Stimulated activated CD4-positive, alpha-beta T cell treated with anti-CD3 and anti-CD28 coated beads, Interleukin-4, amount 100 ng/mL, for 24 hours (primary cell): Measurements from ENCODE around the gene EXOC3.
"Not testable (repeated sequence)": the region's sequence is repeated elsewhere in the genome, so short reads cannot be mapped to it uniquely, and the experiment has no call there.

Experiments used
- DNase-seq: peaks from one replicate; pipeline ENCODE4 v3.0.0-alpha.2; 2020

The EXOC3 gene

DNA sequence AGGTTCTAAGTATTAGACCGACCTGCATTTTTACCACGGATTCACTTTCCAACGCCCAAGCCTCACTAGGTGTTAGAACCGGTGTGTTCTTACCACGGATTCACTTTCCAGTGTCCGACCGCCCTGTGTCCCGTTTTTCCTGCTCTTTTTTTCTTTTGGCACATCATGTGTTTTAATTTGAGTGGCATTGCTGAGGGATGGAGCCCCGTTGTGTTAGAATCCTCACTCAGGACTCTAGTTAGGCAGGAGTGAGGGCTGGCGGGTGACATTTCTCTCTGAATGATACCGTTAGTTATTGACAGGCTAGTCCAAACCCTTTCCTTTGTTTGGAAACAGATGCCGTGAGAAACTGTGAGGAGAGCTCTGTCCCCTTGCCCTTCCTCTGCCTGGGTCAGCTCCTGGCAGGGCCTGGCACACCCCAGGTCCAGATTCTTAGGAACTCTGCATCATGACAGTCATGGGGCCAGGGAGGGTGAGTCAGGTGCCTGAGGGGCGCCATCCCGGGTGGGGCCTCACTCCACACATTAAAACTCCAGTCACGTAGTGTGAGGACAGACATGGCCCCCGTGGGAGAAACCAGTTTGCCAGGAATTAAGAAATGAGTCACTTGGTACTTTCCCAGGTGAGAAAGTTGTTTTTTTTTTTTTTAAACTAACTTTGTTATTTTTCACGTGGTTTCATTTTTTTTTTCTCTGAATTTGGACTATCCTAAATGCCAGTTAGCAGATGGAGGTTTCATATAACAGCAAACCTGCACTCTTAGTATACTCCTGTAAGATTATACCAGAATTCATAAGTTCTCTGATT, 15.8 kb downstream of the EXOC3 start:
- peak; percentile 83 for DNase-seq

DNA sequence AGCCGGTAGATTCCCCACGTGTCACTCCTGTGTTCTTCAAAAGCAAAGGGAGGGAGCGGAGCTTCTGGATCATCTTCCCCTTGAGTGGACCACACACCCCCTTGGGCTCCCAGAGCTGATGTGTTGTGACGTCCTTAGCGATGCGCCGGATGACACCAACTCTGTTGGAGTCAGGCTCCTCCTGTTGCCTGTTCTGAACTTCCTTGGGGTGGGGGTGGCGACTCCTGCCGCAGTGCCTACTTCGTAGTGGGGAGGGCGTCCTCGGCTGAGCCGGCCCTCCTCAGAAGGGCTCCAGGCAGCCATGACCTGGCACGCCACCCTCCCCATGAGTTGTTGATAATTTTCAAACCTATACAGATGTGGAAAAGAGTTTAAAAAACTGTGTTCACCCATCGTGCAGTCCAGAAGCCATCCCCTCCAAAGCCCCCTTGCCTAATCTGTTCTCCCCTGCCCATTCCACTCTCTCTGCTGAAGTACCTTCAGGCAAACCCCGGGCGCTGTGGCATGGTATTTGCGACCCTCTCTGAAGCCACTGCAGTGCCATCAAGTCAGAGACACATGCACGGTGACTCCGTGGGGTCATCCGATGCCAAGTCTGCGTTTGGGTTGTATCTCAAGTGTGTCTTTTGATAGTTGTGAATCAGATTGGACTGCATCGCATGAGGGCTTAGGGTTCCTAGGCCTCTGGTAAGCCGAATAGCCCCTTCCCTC, 16.7 kb downstream of the EXOC3 start:
- DNase-seq: no peak

DNA sequence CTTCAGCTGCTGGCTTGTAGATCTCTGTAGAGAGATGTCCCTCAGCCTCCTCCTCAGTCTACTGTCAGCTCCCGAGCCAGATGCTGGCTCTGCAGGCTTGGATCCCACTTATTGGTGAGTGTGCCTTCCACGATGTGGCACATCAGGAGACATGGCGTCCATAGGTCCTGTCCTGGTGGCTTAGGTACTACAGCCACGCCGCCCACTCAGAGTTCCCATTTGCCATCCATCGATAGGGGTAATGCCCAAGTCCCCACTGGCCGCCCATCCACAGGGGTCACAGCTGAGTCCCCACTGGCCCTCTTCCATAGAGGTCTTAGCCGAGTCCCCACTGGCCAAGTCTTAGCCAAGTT, 17.3 kb downstream of the EXOC3 start:
- DNase-seq: no peak

DNA sequence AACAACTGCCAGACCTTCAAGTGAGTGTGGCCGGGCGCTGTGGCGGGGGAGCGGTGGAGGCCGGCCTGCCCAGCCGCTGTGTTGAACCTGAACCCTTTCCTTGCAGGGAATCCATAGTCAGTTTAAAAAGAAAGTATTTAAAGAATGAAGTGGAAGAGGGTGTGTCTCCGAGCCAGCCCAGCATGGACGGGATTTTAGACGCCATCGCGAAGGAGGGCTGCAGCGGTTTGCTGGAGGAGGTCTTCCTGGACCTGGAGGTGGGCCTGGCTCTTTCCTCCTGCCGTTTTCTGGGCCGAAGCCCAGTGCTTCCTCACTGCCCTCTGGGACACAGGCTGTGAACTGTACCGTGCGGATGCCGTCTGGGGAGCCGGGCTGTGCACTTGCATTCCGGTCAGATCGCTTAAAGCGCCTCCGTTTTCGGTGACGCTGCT, 19.1 kb downstream of the EXOC3 start:
- no peak for DNase-seq

DNA sequence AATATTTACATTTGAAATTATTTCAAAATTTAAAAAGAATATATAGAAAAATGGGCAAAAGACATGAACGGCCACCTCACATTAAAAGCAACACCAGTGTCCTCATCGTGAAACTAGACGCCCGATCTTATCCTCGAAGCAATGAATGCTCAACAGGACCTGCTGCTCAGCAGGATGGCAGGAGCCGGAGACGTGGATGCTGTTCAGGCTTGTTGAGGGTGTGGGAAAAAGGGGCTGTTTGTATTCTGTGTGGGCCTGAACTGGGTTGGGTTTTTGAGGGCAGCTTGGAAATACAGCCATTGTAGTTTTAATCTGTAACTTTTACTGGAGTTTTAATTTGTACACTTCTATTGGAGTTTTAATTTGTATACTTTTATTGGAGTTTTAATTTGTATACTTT, 20.3 kb downstream of the EXOC3 start:
- DNase-seq: no peak

DNA sequence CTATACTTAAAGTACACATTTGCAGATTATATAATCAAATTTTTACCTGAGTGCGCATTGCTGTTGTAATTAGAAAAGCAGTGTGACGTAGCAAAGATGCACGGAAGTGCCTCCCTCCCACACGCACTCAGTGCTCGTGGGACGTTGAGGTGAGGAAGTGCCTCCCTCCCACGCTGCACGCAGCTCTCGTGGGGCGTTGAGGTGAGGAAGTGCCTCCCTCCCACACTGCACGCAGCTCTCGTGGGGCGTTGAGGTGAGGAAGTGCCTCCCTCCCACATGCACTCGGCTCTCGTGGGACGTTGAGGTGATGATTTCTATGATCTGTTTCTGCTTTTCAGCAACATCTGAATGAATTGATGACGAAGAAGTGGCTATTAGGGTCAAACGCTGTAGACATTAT, 21.0 kb downstream of the EXOC3 start:
- DNase-seq: peak; percentile 81

DNA sequence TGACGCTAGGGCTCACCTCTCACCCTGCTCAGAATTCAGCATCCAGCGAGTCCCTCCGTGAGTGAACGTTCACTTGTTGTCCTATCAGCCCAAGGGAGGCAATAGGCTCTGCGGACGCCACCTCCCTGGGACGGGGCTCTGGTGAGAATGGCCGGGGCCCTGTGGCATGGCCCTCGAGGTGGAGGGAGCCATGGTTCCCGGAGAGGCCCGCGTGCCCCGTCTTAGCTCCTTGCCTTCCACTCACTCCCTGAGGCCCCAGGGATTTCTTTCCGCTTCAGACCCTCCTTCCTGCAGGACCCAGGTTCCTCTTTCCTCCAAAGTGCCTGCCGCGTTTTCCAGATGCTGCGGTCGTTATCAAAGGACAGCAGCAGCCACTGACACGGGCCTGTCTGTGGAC, 21.5 kb downstream of the EXOC3 start:
- DNase-seq: no peak

DNA sequence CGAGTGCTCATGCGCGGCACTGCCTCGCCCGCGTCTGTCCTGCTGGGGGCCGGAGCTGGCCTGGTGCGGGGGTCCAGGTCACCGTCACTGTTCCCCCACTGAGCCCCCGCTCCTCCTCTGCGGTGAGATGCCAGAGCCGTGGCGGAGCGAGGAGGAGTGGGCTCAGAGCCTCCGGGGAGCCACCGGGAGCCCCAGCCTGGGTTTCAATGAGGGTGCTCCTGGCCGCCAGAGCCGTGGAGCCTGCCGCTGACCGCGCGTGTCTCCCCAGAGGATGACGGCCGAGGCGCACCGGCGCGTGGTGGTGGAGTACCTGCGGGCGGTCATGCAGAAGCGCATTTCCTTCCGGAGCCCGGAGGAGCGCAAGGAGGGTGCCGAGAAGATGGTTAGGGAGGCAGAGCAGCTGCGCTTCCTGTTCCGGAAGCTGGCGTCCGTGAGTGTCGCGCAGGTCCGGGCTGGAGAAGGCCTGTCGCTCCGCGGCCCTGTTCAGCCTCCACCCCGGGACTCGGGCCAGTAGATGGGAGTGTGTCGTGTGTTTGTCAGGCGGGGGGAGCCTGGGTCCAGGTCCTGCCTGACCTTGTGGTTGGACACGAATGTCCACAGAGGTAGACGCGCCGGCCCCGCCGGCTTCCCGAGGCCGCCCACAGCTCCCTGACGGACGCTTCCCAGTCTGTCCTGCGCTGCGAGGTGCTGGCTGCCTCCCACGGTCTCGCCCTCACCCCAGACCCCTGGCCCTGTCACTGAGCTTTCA, 22.0 kb downstream of the EXOC3 start:
- DNase-seq: no peak

DNA sequence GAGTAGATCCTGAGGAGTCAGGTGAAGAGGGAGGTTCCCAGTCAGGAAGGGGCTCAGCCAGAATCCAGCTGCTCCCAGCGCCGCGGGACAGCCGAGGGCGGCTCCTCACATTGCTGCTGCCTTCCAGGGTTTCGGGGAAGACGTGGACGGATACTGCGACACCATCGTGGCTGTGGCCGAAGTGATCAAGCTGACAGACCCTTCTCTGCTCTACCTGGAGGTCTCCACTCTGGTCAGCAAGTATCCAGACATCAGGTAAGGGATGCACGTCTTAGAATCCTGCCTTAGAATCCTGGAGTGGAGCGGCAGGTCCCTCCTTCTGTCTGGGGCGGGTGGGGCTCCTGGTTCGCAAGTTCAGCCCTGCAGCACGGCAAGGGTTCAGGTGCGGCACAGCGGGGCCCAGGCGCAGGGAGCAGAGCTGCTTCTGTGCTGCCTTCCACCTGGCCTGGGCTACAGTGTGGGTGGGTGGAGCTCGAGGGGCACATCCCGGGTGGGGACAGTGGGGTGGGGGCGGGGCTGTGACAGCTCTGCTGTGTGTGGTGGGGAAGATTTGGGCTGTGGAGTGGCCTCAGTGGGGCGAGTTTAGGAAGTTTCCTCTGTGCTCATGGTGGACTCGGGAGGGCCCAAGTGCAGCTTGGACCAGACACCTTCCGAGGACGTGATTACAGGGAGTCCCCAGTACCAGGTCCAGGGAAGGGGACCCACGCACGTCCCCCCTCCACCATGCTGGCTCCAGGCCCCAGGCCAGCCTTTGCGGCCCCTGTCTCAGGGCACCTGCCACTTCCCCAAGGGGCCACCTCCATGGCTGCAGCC, 22.8 kb downstream of the EXOC3 start:
- no peak for DNase-seq

DNA sequence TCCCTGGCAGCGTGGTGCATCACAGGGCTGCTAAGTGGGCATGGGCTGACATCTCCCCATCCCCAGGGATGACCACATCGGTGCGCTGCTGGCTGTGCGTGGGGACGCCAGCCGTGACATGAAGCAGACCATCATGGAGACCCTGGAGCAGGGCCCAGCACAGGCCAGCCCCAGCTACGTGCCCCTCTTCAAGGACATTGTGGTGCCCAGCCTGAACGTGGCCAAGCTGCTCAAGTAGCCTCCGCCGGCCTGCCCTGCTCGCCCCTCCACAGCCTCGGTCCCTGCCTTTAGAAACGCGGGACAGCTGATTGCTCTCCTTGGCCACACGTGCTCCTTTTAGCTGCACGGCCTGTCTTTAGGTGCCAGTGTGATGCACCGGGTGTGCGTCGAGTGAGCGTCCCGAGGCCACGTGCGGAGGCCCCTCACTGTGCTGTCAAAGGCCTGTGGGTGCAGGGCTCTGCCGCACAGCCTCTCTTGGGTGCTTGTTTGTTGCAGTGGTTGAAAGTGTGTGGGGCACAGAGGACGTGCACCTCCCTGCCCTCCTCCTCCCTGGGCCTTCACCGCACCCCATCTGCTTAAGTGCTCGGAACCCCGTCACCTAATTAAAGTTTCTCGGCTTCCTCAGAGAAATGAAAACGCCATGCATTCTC, 23.8 kb downstream of the EXOC3 start:
- DNase-seq: no peak

DNA sequence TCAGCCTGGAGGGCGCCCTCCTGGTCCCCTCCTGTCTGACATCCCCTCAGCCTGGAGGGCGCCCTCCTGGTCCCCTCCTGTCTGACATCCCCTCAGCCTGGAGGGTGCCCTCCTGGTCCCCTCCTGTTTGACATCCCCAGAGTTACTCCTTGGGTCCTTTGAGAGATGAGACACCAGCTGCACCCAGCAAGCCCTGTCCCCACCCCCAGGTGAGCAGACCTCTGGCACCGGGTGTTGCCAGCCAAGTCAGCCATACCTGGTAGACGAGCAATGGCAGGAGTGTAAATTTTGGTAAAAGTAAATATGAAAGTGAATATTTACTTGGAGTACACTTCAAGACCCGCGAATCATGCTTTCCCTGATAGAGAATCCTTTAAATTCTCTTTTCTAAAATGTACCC, 25.4 kb downstream of the EXOC3 start:
- DNase-seq: no peak

DNA sequence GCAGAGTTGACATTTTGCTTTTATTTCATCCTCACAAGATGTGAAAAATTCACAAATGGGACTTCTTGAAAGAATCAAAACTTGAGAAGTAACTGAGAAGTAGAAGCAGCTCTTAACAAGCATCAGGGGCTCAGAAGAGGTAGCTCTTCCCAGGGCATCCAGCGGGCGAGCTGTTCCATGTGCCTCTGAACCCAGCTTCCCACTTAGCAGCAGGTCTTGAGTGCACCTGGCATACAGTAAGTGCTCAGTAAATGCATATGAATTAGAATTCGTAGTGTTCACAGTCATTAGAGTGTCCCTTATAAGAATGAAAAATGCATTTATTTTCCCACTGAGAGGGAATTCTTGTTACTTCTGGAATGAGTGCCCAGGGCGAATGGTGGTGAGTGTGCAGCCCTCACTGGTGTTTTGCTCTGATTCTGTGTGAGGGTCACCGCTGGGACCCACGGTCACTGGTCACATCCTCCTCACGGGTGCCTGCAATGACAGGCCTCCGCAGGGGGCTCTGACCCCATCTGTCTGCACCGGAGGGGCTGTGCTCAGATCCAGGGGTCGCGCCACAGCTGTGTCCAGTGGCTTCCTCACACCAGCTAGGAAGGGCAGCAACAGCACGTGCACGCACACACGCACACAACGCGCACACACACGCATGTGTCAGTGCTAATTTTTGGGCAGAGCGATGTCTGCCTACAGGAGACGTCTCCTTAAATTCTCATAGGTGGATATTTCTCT, 26.9 kb downstream of the EXOC3 start:
- no peak for DNase-seq

DNA sequence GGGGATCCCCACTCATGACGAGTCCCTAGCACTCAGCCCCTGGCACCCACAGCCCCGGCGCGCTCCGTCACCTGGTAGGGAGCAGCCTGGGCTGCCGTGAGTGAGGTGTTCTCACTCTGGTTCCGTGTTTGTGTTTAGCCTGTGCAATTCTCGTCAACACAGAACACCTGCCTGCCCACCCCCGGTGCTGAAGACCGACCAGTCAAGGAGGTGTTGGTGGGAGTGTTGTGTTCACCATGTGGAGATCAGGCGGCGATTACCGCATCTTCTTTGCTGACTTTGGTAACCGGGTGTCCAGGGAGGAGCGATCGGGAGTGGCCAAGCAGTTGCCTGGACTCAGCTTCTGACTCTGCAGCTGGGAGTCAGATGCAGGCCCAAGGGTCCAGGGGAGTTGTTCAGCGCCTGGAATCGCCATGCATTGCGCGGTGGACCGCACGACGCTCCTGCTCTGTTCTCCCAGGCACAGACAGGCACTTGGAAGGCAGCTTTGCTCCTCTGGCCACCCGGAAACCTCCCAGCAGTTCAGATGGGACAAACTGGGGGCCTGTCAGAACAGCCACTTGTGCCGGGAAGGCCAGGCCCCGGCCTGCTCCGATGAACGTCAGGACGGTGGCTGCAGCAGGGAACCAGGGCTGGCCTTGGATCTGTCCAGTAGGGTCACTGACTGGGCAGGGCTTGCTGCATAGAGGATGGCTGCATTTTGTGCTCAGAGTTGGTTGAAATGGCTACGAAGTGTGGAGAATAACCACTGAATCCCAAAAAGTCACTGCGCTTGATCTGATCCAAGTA, 28.2 kb downstream of the EXOC3 start:
- DNase-seq: no peak

DNA sequence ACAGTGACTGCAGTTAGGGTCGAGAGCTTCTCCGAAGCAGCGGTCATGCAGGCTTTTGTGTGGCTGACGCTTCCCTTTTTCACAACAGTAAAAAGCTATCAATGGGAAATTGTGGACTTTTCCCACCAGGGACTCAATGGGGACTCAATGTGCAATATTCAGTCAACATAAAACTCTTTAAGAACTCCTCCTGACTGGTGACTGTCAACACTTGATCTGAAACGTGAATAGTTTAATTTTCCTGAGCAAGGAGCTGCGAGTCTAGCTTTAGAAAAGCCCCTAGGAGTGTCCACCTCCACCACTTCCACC, 28.7 kb downstream of the EXOC3 start:
- DNase-seq: no peak

DNA sequence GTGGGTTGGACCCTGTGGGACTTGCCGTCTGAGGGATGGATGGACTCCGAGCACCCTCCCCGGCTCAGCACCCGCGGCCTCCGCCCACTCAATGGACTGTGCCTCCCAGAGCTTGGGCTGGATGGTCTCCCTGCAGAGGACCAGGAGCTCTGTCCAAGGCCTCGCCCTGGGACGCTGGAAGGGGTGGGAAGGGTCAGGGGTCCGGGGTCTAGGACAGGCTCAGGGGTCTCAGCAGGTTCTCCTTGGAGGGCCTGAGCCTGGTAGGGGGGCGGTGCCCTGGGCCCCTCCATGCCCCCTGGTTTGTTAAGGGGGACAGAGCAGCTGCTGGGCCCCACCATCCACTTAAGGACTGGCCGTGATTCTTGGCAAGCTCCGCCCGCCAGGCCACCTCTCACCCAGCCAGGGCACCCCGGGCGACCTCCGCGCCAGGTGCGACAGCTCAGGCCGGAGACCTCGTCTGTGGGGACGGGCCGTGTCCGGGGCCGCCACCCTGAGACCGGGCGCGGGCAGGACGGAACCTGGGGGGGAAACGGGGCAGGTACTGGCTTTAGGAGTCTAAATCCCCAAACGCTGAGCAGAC, 29.2 kb downstream of the EXOC3 start:
- peak; percentile 21 for DNase-seq

DNA sequence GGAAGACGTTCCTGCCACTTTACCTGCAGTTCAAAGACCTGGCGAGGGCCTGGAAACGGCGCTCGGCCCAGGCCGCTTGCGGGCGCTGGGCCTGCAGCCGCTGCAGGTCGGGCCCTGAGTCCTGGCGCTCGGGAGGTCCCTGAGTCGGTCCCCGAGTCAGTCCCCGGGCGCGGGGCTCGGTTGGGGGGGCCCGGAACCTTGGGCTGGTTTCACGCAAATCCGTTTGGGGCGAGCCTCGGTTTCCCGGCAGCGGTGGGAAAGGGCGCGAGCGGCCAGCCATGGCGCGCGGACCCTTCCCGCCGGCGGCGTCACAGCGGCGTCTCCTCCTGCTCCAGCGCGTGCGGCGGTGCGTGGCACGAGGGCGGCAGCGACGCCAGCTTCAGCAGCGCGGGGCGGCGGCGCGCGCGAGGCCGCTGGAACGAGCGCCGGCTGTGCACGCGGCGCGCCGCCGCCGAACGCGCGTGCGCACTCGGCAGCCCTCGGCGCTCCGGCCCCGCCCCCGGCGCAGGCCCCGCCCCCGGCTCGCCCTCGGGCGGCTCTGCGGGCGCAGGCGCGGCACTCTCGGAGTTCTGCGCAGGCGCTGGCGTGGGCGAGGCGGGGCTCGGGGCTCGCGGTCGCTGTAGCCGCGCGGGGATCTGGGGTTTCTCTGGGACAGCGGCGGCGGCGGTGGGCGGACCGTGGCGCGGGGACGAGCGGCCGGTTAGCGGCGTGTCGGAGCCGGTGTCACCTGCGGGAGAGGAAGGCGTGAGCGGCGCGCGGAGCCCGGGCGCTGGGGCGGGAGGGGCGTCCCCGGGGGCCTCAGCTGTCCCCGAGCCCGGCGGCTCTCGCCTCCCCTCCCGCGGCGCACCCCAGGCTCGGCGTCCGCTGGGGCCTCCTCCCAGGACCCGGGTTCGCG, 29.9 kb downstream of the EXOC3 start:
- DNase-seq: peak; percentile 89

DNA sequence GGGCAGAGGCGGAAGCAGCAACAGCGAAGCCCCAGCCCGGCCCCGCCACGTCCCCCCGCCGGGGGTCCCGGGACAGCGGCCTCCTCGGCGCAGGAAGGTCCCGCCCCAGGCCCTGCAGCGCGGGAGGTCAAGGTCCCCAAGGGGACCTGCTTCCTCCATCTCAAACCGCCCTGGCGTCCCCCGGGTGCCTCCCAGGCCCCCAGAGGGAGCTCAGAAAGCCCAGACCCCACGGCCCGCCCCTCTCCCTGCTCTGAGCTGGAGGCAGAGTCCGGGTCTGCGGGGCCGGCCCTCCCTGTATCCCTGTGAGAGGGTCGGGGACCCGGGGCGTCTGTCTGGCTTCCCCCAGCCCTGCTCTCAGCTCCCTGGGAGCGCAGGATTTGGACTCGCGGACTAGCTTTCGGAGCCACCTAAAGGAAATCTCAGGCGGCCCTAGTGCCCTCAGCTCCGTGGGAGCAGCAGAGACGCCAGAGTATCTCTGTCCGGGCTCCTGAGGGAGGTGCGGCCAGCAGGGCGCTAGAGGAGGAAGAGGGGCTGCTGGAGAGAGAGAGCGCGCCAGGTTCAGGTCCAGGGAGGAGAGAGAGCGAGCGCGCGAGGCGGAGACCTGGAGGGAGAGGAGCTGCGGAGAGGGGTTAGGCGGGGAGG, 30.7 kb downstream of the EXOC3 start:
- DNase-seq: peak; percentile 29

DNA sequence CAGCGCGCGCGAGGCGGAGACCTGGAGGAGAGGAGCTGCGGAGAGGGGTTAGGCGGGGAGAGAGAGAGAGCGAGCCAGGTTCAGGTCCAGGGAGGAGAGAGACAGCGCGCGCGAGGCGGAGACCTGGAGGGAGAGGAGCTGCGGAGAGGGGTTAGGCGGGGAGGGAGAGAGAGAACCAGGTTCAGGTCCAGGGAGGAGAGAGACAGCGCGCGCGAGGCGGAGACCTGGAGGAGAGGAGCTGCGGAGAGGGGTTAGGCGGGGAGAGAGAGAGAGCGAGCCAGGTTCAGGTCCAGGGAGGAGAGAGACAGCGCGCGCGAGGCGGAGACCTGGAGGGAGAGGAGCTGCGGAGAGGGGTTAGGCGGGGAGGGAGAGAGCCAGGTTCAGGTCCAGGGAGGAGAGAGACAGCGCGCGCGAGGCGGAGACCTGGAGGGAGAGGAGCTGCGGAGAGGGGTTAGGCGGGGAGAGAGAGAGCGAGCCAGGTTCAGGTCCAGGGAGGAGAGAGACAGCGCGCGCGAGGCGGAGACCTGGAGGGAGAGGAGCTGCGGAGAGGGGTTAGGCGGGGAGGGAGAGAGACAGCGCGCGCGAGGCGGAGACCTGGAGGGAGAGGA, 31.4 kb downstream of the EXOC3 start:
- DNase-seq: not testable (repeated sequence)
